GM18508 (cell line): Measurements from ENCODE around the gene GAB1.

Experiments
- ATAC-seq: cut with Tn5 transposase; IDR thresholded peaks from one replicate; pipeline ENCODE4 v1.9.1; 2021; ENCODE audit warnings: moderate number of reproducible peaks; ENCODE audit not compliant: insufficient read depth, unreplicated experiment

The GAB1 gene

GRCh38 chr4:143336781-143337599 lies at the start of gene GAB1:
TSS of gene GAB1 (plus strand) at chr4:143336876. CDS start at chr4:143337189, 313 bp downstream.
- peak; percentile 45 for ATAC-seq

GRCh38 chr4:143287572-143287923 lies 49.1 kb upstream of the GAB1 start:
- no peak for ATAC-seq

- ATAC-seq = no peak
These were observed 48.5 kb upstream of the GAB1 start for GRCh38 chr4:143288171-143288570.

GRCh38 chr4:143289370-143289769 lies 47.3 kb upstream of the GAB1 start:
- ATAC-seq = no peak

- ATAC-seq = no peak
These were observed 45.4 kb upstream of the GAB1 start for GRCh38 chr4:143291314-143291713.

GRCh38 chr4:143292858-143293257 lies 43.8 kb upstream of the GAB1 start:
- no peak for ATAC-seq

GRCh38 chr4:143294310-143294709 lies 42.4 kb upstream of the GAB1 start:
- ATAC-seq = no peak

GRCh38 chr4:143294710-143295275 lies 41.9 kb upstream of the GAB1 start:
- no peak for ATAC-seq

- no peak for ATAC-seq
These were observed 40.1 kb upstream of the GAB1 start for GRCh38 chr4:143296397-143297067.

GRCh38 chr4:143300860-143301259 lies 35.8 kb upstream of the GAB1 start:
- ATAC-seq = no peak

GRCh38 chr4:143302536-143302935 lies 34.1 kb upstream of the GAB1 start:
- ATAC-seq = no peak

GRCh38 chr4:143306788-143307187 lies 29.9 kb upstream of the GAB1 start:
- ATAC-seq = no peak

- no peak for ATAC-seq
These were observed 29.1 kb upstream of the GAB1 start for GRCh38 chr4:143307531-143307930.

GRCh38 chr4:143308377-143308776 lies 28.3 kb upstream of the GAB1 start:
- no peak for ATAC-seq

- no peak for ATAC-seq
These were observed 24.8 kb upstream of the GAB1 start for GRCh38 chr4:143311924-143312323.

GRCh38 chr4:143313521-143313920 lies 23.2 kb upstream of the GAB1 start:
- no peak for ATAC-seq

- no peak for ATAC-seq
These were observed 22.7 kb upstream of the GAB1 start for GRCh38 chr4:143313996-143314395.

GRCh38 chr4:143320113-143320512 lies 16.6 kb upstream of the GAB1 start:
- no peak for ATAC-seq

GRCh38 chr4:143326735-143327134 lies 9.9 kb upstream of the GAB1 start:
- ATAC-seq = no peak

- ATAC-seq = no peak
These were observed 6.7 kb upstream of the GAB1 start for GRCh38 chr4:143329985-143330384.

- peak; percentile 26 for ATAC-seq
These were observed 496 bp upstream of the GAB1 start for GRCh38 chr4:143335979-143336780.
